Measurements from ENCODE around the gene SEPHS1.

Gene SEPHS1

DNA sequence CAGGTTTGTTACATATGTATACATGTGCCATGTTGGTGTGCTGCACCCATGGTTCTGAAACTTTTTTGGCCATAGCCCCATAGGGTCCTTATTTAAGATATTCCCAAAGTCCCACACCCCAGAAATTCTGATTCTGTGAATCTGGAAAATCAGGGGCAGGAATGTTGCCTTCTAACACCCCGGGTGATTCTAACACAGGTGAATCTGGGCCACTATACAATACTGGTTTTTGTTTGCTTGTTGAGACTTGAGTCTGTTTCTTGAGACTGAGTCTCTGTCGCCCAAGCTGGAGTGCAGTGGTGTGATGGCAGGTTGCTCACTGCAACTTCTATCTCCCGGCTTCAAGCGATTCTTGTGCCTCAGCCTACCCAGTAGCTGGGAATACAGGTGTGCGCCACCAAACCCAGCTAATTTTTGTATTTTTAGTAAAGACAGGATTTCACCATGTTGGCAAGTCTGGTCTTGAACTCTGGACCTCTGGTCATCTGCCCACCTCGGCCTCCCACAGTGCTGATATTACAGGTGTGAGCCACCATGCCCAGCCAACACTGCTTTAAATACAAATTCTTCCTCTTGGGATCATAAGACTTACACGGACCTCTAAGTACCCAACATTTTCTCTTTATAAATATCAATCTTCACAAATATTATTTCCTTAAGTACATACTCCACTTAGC, 31.3 kb downstream of the SEPHS1 start:
- no peaks in the 10 kb centered on the region for H3K27me3 ChIP-seq (ENCODE audit: insufficient read depth, insufficient read length)
- H3K36me3 ChIP-seq (ENCODE audit: insufficient read depth, insufficient read length, low read length) = peaks cover 26% of the 10 kb centered on the region

DNA sequence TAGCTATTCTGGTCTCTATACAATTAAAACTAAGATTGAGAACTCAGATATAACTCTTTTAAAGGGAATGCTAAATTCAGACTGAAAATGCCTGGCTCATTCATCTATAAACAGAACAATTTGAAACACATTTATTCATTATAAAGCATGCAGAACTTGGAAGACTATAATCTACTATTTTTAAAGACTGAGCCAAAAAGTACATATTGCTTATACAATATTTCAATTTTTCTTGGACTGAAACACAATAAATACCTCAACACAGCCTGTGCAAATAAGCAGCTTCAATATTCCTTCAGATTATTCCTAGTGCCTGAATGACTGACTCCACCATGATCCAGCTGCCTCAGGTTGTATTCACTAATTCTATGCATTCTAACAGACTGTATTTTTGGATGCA, 32.7 kb downstream of the SEPHS1 start:
- H3K4me1 ChIP-seq (ENCODE audit: insufficient read depth, insufficient read length) = no peaks in the 10 kb centered on the region
- TF ChIP-seq ZNF274 (IDR thresholded peaks at IDR 0.05; ENCODE audit: low read depth, low read length) (no peak), YY1 (IDR thresholded peaks at IDR 0.05; ENCODE audit: insufficient read depth, insufficient read length) (no peak), SUZ12 (IDR thresholded peaks at IDR 0.05; ENCODE audit: extremely low read depth, insufficient read depth, insufficient read length) (no peak)

More for the DNA sequence above, 31.3 kb downstream of the SEPHS1 start:
- H3K9ac ChIP-seq (ENCODE audit: insufficient read length, low read depth) = no peak overlapping the region
- H3K9me3 ChIP-seq (ENCODE audit: insufficient read depth, low read length) = no peaks in the 10 kb centered on the region
- DNase-seq (ENCODE audit: low read depth, low spot score) = no peak
- H3K4me1 ChIP-seq (ENCODE audit: insufficient read depth, insufficient read length) = no peaks in the 10 kb centered on the region
- no peak for TF ChIP-seq ZNF274 (IDR thresholded peaks at IDR 0.05; ENCODE audit: low read depth, low read length)
- TF ChIP-seq YY1 (IDR thresholded peaks at IDR 0.05; ENCODE audit: insufficient read depth, insufficient read length) = no peak
- TF ChIP-seq SUZ12 (IDR thresholded peaks at IDR 0.05; ENCODE audit: extremely low read depth, insufficient read depth, insufficient read length) = no peak
- H3K4me3 ChIP-seq (ENCODE audit: insufficient read length, low read depth) = no peak overlapping the region

DNA sequence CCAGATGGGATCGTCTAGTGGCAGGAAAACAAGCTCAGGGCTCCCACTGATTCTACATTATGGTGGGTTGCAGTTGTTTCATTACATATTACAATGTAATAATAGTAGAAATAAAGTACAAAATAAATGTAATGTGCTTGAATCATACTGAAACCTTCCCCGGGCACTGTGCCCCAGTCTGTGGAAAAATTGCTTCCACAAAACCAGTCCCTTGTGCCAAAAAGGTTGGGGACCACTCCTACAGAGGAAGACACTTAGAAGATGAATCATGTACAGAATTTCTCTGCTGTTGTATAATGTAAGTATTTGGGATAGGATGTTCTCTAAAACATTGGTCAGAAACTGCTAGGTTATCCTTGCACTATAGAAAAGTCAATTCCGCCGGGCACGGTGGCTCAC, 36.9 kb downstream of the SEPHS1 start:
- Histone ChIP-seq H3K4me1 (ENCODE audit: insufficient read depth, insufficient read length) (no peaks in the 10 kb centered on the region), H3K9me3 (ENCODE audit: insufficient read depth, low read length) (no peaks in the 10 kb centered on the region), H3K36me3 (ENCODE audit: insufficient read depth, insufficient read length, low read length) (no peaks in the 10 kb centered on the region), H3K4me3 (ENCODE audit: insufficient read length, low read depth) (no peak overlapping the region), H3K9ac (ENCODE audit: insufficient read length, low read depth) (no peak overlapping the region), H3K27me3 (ENCODE audit: insufficient read depth, insufficient read length) (no peaks in the 10 kb centered on the region)
- no peak for DNase-seq (ENCODE audit: low read depth, low spot score)
- TF ChIP-seq ZNF274 (IDR thresholded peaks at IDR 0.05; ENCODE audit: low read depth, low read length) (no peak), SUZ12 (IDR thresholded peaks at IDR 0.05; ENCODE audit: extremely low read depth, insufficient read depth, insufficient read length) (no peak), YY1 (IDR thresholded peaks at IDR 0.05; ENCODE audit: insufficient read depth, insufficient read length) (no peak)

More for the DNA sequence above, 32.7 kb downstream of the SEPHS1 start:
- no peaks in the 10 kb centered on the region for H3K9me3 ChIP-seq (ENCODE audit: insufficient read depth, low read length)
- no peak for DNase-seq (ENCODE audit: low read depth, low spot score)
- H3K9ac ChIP-seq (ENCODE audit: insufficient read length, low read depth) = no peak overlapping the region
- peaks cover 12% of the 10 kb centered on the region for H3K36me3 ChIP-seq (ENCODE audit: insufficient read depth, insufficient read length, low read length)
- H3K27me3 ChIP-seq (ENCODE audit: insufficient read depth, insufficient read length) = no peaks in the 10 kb centered on the region
- no peak overlapping the region for H3K4me3 ChIP-seq (ENCODE audit: insufficient read length, low read depth)

DNA sequence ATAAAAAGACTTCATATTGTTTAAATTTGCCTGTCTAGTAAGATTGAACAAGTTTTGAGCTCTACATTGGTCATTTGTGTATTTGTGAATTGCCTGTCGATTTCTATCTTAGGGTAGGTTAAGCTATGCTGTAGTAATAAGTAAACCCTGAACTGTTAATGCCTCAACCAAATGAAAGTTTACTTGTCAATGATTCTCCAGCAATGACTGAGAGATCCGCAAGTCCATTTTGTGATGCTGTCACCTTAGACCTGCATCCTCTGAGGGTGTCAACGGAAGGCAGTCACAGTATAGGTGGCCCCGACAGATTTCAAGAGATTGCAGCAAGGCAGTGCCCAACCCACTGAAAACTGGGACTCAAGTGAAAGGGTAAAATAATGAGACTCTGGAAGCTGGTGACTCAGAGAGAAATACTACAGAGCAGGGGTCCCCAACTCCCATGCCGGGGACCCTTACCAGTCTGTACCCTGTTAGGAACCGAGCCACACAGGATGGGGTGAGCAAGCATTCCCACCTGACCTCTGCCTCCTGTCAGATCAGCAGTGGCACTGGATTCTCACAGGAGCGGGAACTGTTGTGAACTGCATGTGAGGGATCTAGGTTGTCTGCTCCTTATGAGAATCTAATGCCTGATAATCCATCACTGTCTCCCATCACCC, 37.4 kb downstream of the SEPHS1 start:
- no peaks in the 10 kb centered on the region for H3K36me3 ChIP-seq (ENCODE audit: insufficient read depth, insufficient read length, low read length)
- no peak for TF ChIP-seq SUZ12 (IDR thresholded peaks at IDR 0.05; ENCODE audit: extremely low read depth, insufficient read depth, insufficient read length)
- TF ChIP-seq YY1 (IDR thresholded peaks at IDR 0.05; ENCODE audit: insufficient read depth, insufficient read length) = no peak
- TF ChIP-seq ZNF274 (IDR thresholded peaks at IDR 0.05; ENCODE audit: low read depth, low read length) = no peak

DNA sequence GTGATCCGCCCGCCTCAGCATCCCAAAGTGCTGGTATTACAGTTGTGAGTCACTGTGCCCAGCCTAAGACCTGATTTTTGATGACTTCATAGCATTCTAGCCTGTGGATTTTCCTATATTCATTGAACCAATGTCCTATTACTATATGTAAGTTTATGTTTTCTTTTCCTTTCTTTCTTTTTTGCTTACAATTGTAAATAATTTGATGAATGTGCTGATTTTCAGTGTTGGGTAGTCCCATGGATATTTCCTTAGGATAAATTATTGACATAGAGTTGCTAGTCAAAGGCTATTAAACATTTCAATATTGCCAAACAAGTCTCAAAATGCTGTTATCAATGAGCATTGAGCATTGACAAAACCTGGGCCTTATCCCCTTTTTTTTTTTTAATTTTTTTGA, 38.3 kb downstream of the SEPHS1 start:
- no peaks in the 10 kb centered on the region for H3K36me3 ChIP-seq (ENCODE audit: insufficient read depth, insufficient read length, low read length)
- no peaks in the 10 kb centered on the region for H3K27me3 ChIP-seq (ENCODE audit: insufficient read depth, insufficient read length)
- no peak for DNase-seq (ENCODE audit: low read depth, low spot score)
- TF ChIP-seq YY1 (IDR thresholded peaks at IDR 0.05; ENCODE audit: insufficient read depth, insufficient read length) (no peak), ZNF274 (IDR thresholded peaks at IDR 0.05; ENCODE audit: low read depth, low read length) (no peak), SUZ12 (IDR thresholded peaks at IDR 0.05; ENCODE audit: extremely low read depth, insufficient read depth, insufficient read length) (no peak)
- H3K9ac ChIP-seq (ENCODE audit: insufficient read length, low read depth) = no peak overlapping the region
- H3K9me3 ChIP-seq (ENCODE audit: insufficient read depth, low read length) = no peaks in the 10 kb centered on the region
- H3K4me1 ChIP-seq (ENCODE audit: insufficient read depth, insufficient read length) = no peaks in the 10 kb centered on the region
- no peak overlapping the region for H3K4me3 ChIP-seq (ENCODE audit: insufficient read length, low read depth)

More for the DNA sequence above, 37.4 kb downstream of the SEPHS1 start:
- H3K4me1 ChIP-seq (ENCODE audit: insufficient read depth, insufficient read length) = no peaks in the 10 kb centered on the region
- H3K4me3 ChIP-seq (ENCODE audit: insufficient read length, low read depth) = no peak overlapping the region
- no peaks in the 10 kb centered on the region for H3K27me3 ChIP-seq (ENCODE audit: insufficient read depth, insufficient read length)
- no peaks in the 10 kb centered on the region for H3K9me3 ChIP-seq (ENCODE audit: insufficient read depth, low read length)
- no peak for DNase-seq (ENCODE audit: low read depth, low spot score)
- H3K9ac ChIP-seq (ENCODE audit: insufficient read length, low read depth) = no peak overlapping the region

DNA sequence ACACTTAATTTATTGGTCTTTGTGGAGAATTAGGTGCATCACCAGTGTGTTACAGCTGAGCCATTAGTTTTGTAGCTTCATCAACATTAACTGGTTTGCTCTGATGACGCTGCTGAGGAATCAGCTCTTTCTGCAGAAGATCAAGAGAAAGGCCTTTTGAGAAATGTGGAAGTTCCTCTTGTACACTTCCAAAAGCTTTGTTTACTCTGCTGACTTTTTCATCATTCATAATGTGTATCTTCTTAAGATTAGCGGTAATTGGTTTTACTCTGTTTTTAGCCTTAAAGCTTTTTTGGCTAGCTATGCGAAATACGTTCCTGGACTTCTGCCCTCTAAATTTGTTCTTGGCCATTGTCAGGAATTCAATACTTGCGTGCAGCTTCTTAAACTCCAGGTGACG, 40.0 kb downstream of the SEPHS1 start:
- Histone ChIP-seq H3K27me3 (ENCODE audit: insufficient read depth, insufficient read length) (no peaks in the 10 kb centered on the region), H3K4me3 (ENCODE audit: insufficient read length, low read depth) (no peak overlapping the region), H3K9ac (ENCODE audit: insufficient read length, low read depth) (no peak overlapping the region), H3K4me1 (ENCODE audit: insufficient read depth, insufficient read length) (no peaks in the 10 kb centered on the region), H3K9me3 (ENCODE audit: insufficient read depth, low read length) (no peaks in the 10 kb centered on the region), H3K36me3 (ENCODE audit: insufficient read depth, insufficient read length, low read length) (no peaks in the 10 kb centered on the region)
- no peak for TF ChIP-seq ZNF274 (IDR thresholded peaks at IDR 0.05; ENCODE audit: low read depth, low read length)
- no peak for TF ChIP-seq YY1 (IDR thresholded peaks at IDR 0.05; ENCODE audit: insufficient read depth, insufficient read length)
- no peak for TF ChIP-seq SUZ12 (IDR thresholded peaks at IDR 0.05; ENCODE audit: extremely low read depth, insufficient read depth, insufficient read length)
- no peak for DNase-seq (ENCODE audit: low read depth, low spot score)

DNA sequence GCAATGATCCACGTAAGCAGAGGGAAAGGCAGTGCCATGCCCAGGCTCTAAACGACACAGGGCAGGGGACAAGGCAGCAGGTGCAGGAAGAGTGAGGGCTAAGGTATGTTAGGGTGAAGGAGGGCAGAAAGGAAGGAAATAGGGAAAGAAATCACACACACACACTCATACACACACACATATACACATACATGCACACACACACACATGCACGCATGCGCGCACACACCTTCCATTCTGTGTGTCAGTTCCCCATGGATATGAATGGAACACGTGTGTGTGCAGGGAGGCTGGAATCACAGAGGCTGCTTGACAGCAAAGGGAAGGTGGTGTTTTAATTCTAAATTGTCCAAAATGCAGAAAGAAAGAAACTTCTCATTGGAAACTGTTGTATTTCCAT, 42.0 kb downstream of the SEPHS1 start:
- Histone ChIP-seq H3K9me3 (ENCODE audit: insufficient read depth, low read length) (no peaks in the 10 kb centered on the region), H3K9ac (ENCODE audit: insufficient read length, low read depth) (no peak overlapping the region), H3K27me3 (ENCODE audit: insufficient read depth, insufficient read length) (no peaks in the 10 kb centered on the region), H3K36me3 (ENCODE audit: insufficient read depth, insufficient read length, low read length) (no peaks in the 10 kb centered on the region), H3K4me3 (ENCODE audit: insufficient read length, low read depth) (no peak overlapping the region), H3K4me1 (ENCODE audit: insufficient read depth, insufficient read length) (no peaks in the 10 kb centered on the region)
- TF ChIP-seq SUZ12 (IDR thresholded peaks at IDR 0.05; ENCODE audit: extremely low read depth, insufficient read depth, insufficient read length) (no peak), YY1 (IDR thresholded peaks at IDR 0.05; ENCODE audit: insufficient read depth, insufficient read length) (no peak), ZNF274 (IDR thresholded peaks at IDR 0.05; ENCODE audit: low read depth, low read length) (no peak)
- DNase-seq (ENCODE audit: low read depth, low spot score) = no peak
